ENCODE results near the gene DAZAP1.
"Not testable (repeated sequence)": the region's sequence is repeated elsewhere in the genome, so short reads cannot be mapped to it uniquely, and the experiment has no call there.

Gene DAZAP1

DNA sequence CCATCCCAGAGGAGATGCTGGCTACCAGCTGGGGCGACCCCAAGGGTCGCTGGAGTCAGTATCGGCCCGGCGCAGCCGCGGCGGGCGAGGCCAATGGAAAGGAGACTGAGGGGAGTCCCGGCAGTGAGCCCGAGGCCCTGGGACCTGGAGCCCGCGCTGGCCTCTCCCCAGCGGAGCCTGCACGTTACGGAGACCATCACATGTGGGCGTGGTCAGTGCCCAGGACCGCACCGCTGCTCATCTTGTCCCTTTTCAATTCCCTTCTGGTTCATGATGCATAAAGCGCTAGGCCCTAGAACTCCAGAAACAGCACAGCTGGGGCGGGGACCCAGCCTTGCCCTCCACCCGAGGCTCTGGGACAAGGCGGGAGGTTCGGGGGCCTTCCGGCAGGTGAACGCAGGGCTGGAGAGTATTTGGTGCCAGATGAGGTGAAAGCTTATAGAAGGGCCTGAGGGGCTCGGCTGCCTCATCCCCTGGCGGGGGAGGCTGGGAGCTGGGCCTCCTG, 63.7 kb downstream of the DAZAP1 start:
- in situ Hi-C loops (cut with HindIII; ENCODE audit: low sequenced_read_pairs): no loop called here

DNA sequence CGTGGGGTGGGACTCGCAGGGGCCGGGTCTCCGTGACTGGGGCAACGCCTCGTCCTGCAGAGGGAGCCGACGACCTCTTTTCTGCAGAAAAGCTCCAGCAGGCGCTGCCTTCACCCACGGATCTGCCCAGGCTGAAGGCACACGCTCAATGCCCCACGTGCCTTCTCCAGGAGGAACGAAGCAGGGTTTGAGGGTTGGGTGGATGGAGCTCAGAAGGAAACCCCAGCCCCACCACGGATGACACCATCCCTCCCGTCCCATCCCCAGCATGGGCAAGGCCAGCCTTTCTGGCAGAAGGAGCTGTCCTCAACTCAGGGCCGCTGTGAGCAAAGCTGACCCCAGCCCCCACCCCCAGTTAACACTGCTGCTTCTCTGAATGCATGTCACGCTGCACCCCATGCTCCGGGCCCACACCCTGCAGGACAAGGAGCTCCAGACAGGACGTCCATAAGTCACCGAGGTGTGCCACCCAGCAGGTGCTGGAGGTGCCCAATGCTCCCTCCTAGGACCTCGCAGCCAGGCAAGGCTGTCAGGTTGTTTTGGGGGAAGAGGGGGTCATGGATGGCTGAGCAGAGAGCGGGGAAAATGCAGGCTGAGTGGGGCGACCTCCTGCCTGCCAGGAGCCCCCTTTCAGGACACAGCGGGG, 64.3 kb downstream of the DAZAP1 start:
- in situ Hi-C loops (cut with HindIII; ENCODE audit: low sequenced_read_pairs): no loop called here

DNA sequence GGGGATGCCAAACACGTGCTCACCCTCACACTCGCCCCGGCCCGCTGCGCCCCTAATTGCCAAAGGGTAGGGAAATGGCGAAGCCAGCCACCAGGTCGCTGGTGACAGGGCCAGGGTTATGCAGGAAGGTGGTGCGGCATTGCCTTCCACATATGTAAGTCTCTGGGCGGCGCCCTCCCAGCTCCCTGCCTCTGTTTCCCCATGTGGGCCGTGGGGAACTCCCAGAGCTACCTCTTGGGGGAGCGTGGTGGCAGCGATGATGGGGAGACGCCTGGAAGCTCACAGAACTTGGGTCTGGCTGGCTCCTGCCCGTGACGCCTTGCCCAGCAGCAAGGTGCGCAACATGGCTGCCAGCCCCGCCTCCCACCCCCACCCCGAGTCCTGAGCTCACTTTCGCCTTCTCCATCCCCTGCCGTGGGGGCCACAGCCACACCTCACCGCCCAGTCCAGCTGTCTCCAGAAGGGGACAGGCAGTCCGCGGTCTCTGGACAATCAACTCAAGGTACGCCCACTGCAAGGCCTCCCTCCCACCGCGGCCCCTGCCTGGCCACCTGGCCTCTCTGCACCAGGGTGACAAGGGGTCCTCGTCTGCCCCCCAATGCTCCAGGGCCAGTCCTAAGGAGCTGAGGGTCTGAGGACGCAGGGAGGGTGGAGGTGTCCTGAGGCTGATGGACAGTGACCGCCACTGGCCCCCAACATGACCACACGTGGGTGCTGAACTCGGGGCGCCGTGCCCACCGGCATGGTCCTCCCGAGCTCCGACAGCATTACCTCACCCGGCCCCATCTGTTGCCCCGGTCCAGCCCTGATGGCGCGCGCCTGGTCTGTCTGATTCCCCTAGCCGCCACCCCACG, 65.1 kb downstream of the DAZAP1 start:
- in situ Hi-C loops (cut with HindIII; ENCODE audit: low sequenced_read_pairs): no loop called here

DNA sequence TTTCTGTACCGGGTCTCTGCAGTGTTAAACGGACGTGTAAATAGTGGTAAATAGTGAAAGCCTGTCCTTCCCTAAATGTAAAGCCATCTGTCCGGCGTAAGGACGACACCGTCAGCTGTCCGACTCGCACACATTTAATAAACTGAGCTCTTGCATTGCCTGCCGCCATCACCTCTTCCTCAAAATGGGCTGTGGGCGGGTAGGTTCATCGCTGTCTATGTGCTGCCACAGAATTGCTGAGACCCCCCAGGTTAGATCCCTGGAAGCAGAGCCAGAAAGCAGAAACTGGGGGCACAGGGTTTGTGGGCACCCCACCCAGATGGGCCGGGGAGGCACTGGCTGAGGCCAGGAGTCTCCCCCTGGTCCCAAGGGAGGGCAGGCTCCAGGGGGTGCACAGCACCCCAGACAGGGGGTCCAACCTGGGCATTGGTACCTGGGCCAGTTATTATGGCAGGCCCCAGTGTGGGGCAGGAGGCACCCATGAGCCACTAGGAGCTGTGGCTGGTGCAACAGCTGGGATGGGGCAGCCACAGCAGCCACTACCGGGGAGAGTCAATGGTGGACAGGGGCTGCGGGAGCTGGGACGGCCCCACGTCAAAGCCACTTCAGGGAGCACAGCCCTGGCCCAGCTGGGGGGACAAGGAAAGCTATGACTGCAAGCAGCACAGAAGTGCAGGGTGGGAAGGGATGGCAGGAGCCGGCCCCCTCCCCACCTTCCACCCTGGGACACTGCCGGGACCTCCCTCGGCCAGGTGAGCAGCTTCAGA, 65.9 kb downstream of the DAZAP1 start:
- in situ Hi-C loops (cut with HindIII; ENCODE audit: low sequenced_read_pairs): no loop called here

DNA sequence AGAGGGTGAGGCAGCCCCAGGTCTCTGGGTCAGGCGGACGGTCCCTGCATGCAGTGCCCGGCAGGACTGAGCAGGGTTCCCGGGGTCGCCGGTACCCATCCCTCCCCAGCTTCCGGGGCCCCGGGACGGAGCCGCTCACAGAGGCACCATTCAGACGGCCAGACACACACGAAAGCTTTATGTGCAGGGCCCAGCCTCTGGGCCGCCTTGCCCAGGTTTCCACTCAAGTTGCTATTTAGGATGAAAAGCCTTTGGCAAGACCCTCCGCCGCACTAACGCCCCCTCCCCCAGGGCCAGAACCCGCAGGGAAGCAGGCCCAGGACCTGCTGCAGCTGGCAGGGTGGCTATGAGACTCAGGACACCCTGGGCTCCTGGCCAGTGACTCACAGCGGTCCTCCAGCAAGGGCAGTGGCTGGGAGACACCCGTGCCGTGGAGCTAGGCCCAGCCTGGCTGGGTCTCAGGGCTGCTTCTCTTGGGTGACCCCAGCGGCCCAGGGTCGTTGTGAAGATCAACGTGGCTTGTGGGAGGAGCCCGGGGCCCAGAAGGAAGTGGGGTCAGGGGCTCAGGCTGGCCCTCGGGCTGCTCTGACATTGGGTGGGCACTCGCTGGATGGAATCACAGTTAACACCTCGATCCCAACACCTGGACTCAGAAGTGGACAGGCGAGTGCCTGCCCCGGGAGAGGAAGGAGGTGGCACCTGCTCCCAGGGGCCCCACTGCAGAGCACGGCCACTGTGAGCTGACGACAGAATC, 66.8 kb downstream of the DAZAP1 start:
- in situ Hi-C loops (cut with HindIII; ENCODE audit: low sequenced_read_pairs): no loop called here

DNA sequence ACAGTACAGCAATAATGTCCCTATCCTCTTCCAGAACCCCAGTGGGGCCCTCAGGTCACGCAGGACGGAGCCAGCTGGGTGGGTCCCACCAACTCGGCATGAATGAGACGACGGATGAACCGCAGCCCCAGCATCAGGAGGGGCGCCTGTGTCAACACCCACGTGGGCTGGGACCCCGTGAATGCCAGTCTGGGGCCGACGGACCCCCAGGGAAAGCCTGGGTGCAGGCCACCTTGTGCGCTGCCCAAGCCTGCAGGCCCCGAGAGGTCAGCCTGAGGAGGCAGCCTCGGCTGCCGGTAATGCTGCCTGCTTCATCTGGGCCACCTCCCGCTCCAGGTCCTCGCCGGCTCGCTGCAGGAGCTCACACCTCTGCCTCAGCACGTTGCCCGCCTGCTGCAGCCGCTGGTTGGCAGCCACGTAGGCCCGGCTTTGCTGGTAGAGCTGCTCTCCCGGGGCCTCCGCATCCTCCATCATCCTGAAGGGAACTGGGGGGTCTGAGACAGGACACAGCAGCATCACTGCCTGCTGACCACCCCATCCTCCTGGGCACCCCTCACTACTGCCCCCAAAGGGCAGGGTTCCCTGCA, 67.5 kb downstream of the DAZAP1 start:
- in situ Hi-C loops (cut with HindIII; ENCODE audit: low sequenced_read_pairs): no loop called here

DNA sequence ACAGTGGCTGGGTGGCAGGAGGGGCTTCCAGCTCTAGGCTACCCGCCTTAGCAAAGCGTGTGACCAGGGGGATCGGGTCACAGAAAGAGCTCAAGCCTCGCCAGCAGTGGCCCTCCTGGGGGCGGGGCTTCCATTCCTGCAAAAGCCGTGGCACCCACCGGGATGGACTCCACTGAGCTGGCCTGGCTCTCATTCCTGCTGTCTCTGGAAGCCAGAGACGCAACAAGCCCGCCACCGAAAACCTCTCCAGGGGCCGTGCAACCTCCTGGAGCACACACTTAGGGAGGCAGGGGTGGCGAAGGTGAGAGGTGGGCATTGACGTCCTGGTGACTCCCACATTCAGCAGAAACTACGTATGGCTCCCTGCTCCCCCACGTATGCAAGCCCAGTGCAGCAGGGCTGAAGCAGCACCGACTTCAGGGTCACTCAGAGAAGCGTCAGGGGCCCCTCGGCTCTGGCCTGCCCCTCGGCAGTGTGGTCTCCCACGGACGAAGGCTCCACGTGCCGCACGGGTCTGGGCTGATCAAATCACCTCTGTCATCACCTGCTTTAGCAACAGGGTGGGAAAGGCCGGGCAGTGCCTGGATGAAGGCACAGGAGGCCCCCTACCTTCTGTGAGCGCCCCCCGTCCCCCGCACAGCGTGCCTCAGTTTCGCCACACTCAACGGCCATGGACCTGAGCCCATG, 68.5 kb downstream of the DAZAP1 start:
- in situ Hi-C loops (cut with HindIII; ENCODE audit: low sequenced_read_pairs): no loop called here

DNA sequence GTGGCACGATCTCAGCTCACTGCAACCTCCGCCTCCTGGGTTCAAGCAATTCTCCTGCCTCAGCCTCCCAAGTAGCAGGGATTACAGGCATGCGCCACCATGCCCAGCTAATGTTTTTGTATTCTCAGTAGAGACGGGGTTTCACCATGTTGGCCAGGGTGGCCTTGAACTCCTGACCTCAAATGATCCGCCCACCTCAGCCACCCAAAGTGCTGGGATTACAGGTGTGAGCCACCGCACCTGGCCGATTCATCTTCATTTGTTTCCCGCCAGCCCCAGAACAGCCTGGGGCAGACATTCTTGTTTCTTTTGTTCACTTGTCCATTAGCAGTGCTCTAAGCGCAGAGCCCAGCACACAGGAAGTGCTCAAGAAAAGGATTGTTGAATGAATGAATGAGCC, 69.7 kb downstream of the DAZAP1 start:
- in situ Hi-C loops (cut with HindIII; ENCODE audit: low sequenced_read_pairs): not testable (repeated sequence)

DNA sequence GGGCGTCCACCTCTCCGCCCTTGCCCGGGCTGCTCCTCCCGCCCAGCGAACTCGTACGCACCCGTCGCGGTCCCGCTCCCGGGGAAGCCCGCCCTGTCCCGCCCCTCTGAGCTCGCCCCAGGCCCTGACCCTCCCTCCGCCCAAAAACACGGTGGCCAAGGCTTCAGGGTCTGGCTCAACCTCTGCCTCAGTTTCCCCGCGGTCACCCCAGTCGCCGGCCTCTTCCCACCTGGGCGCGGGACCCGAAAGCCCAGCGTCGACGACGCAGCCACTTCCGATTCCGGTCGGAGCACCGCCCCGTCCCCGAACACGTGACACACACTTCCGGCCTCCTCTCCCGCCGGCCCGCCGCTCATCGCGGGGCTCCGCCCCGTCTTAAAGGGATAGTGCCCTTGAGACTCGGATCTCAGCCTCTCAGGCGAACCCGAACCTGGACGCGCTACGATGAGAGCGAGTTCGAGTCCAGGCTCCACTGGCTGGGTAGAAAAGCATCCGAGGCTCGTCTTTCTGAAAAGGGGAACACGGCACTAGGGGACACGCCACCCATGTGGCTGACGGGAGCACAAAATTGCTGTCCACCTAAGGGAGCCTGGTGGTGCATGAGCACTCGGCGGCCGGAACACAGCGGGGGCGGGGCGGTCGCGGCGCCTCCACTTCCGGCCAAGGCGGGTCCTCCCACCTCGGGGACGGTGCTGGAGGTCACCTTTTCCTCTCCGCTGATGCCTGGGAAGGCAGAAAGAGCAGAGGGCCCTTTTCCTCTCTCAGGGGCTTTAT, 71.7 kb downstream of the DAZAP1 start, which contains the start of gene C19orf25:
Gene C19orf25, minus strand, starts transcription at position 282 of the 774 bp plus-strand sequence. CDS start 312 bp downstream, outside the sequence.
- in situ Hi-C loops (cut with HindIII; ENCODE audit: low sequenced_read_pairs): no loop called here

DNA sequence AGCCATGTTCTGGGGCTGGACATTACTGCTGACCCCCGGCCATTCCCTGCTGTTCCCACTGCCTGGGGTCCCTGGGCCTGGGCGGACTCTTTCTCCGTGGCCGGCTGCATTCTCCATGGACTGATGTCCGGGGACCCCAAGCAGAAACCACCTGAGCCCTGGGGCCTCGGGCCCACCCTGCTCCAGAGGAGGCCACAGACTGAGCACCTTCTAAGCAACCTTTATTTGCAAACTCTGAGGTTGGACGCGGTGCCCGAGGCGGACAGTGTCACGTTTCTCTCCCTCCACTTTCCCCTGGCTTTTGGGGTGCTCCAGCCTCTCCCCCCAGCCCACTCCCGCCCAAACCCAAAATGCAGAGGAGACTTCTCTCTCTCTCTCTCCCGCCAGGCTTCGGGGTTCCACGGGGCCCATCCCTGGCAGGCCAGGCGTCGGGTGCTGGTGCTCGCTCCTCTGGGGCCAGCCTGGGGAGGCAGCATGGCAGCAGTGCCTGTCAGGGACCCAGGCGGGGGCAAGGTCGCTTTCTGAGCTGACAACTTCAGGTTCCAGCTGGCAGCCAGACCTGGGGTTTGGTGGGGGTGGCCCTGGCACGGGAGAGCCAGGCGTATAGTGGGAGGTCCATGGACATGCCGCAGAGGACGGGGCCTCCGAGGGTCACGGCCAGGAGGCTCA, 74.0 kb downstream of the DAZAP1 start:
- in situ Hi-C loops (cut with HindIII; ENCODE audit: low sequenced_read_pairs): no loop called here

DNA sequence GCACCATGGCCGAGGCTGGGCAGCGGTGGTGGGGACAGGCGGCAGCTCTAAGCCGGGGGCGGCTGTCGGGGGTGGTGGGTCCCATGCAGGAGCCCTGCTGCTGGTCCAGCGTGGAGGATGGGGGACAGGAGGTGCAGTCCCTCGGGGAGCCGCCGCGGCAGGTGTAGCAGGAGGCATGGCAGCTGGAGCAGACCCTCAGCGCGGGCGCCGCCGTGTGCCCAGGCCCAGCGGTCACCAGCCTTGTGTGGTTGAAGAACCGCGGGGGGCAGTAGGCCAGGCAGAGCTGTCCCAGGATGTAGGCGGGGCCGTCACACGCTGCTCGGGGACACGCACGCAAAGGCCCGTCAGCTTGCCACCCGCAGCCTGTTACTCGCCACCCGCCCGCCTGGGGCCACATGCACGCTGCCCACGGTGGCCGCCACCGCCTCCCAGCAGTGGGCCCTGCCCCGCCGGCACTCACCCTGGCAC, 74.5 kb downstream of the DAZAP1 start:
- in situ Hi-C loops (cut with HindIII; ENCODE audit: low sequenced_read_pairs): no loop called here

DNA sequence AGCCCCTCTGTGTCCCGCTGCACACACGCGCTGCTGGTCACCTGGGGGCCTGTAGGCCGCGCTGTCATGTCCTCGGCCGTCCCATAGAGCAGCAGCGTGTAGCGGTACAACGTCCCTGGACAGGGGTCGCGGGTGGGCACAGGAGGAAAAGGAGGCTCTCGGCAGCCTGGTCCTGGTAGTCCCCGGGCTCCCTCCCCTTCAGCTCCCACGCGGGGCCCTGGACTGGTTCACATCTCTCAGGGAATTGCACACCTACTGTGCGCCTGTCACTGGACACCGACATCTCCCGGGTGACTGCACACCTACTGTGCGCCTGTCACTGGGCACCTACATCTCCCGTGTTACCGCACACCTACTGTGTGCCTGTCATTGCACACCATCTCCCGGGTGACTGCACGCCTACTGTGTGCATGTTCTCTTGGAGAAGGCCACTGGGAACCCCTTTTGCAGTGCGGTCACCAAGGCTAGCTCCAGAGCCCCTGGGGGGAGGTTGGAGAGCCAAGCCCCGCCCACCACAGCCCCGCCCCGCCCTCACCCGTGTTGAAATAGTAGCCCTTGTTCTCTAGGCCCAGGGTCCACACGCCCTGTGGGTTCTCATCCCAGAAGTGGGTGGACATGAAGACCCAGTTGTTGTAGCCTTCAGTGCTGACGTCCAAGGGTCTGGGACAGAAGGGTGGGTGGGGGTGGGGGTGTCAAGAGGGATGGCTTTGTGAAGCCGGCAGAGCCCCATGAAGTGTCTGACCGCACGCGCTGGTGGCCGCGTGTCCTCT, 75.2 kb downstream of the DAZAP1 start:
- in situ Hi-C loops (cut with HindIII; ENCODE audit: low sequenced_read_pairs): no loop called here

DNA sequence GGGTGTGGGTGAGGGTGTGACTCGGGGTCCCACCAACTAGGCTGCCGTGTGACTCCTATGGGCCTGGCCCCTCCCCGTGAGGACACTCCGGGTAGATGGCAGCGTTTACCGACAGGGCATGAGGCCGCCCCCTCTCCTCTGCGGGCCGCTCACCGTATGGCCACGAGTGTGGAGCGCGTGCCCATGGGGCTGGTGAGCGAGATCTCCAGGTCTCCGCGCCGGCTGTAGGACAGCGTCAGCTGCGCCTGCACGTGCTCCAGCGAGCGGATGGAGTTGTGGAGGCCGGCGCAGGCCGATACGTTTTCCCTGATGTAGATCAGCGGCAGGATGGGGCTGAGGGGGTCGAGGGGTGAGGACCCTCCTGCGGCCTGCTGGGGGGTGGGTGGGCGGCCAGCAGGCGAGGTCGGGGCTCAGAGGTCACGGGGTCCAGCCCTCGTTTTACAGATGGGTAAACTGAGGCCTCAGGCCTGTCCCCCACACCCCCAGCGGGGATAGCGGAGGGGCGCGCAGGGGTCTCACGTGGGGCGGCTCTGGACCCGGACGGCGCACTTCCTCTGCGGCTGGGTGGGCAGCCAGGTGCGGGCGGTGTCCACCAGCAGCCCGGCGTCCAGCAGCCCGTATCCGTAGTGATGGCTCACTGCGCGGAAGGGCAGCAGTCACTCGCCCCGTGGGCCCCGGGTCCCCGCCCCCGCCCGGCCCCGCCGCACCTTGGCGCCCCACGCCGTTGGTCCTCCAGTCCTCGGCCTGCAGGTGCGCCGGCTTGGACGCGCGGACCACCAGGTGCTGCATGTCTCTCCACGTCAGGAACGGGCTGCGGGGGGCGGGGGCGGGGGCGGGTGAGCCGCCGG, 76.0 kb downstream of the DAZAP1 start:
- in situ Hi-C loops (cut with HindIII; ENCODE audit: low sequenced_read_pairs): no loop called here

DNA sequence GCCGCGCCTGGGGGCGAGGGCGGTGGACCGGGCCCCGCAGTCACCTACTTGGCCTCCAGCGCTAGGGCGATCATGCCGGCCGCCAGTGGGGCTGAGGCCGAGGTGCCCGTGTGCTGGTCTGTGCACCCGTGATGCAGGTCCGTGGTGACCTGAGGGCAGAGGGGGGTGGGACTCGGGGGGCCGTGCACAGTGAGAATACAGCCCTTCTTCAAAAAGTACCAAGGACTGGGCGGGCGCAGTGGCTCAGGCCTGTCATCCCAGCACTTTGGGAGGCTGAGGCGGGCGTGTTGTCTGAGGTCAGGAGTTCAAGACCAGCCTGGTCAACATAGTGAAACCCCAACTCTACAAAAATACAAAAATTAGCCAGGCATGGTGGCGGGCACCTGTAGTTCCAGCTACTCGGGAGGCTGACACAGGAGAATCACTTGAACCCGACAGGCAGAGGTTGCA, 76.6 kb downstream of the DAZAP1 start:
- in situ Hi-C loops (cut with HindIII; ENCODE audit: low sequenced_read_pairs): no loop called here
